ENCODE data around the gene TBC1D9B. TPM values are rescaled to one million over a fixed set of nuclear protein-coding genes. Genes with fewer than 3 reads are reported as not detected.

TBC1D9B gene
- total RNA-seq, 1 donor from 2014 or later: 125 TPM

- DNase-seq (ENCODE audit: extremely low spot score in 2 of 2): no peak
- no peak for TF ChIP-seq CTCF (IDR thresholded peaks at IDR 0.05)
- TF ChIP-seq POLR2A (IDR thresholded peaks at IDR 0.05): no peak
- no peak for TF ChIP-seq POLR2AphosphoS5 (IDR thresholded peaks at IDR 0.05; ENCODE audit: insufficient read depth in 1 of 2, low read depth in 1 of 2)
- Histone ChIP-seq H3K36me3 (peaks cover 0 to 51% of the 10 kb centered on the region in 2 donors), H3K27me3 (no peaks in the 10 kb centered on the region), H3K9me3 (no peaks in the 10 kb centered on the region), H3K4me3 (no peak overlapping the region), H3K27ac (no peak overlapping the region), H3K4me1 (peaks cover 24% of the 10 kb centered on the region)
- intact Hi-C loops (cut with DNase I): loop anchor here (10.0 kb wide), 2 partner anchors 48 to 98 kb away; partner anchors contain the start of gene MGAT4B
Measured at GRCh38 chr5:179852993-179853547, 54.6 kb downstream of the TBC1D9B start.

- Histone ChIP-seq H3K27ac (no peak overlapping the region), H3K4me3 (no peak overlapping the region), H3K9me3 (peaks cover 8% of the 10 kb centered on the region), H3K4me1 (peaks cover 2% of the 10 kb centered on the region), H3K36me3 (peaks cover 4 to 63% of the 10 kb centered on the region in 2 donors), H3K27me3 (no peaks in the 10 kb centered on the region)
- intact Hi-C loops (cut with DNase I): no loop called here
- no peak for DNase-seq (ENCODE audit: extremely low spot score in 2 of 2)
- TF ChIP-seq CTCF (IDR thresholded peaks at IDR 0.05) (no peak), POLR2A (IDR thresholded peaks at IDR 0.05) (no peak), POLR2AphosphoS5 (IDR thresholded peaks at IDR 0.05; ENCODE audit: insufficient read depth in 1 of 2, low read depth in 1 of 2) (no peak)
Measured at GRCh38 chr5:179841621-179842020, 66.1 kb downstream of the TBC1D9B start.

GRCh38 chr5:179840766-179841165 lies 66.9 kb downstream of the TBC1D9B start:
- Histone ChIP-seq H3K4me1 (peaks cover 9% of the 10 kb centered on the region), H3K4me3 (no peak overlapping the region), H3K9me3 (peaks cover 8% of the 10 kb centered on the region), H3K27me3 (no peaks in the 10 kb centered on the region), H3K36me3 (peaks cover 7 to 64% of the 10 kb centered on the region in 2 donors), H3K27ac (no peak overlapping the region)
- TF ChIP-seq POLR2AphosphoS5 (IDR thresholded peaks at IDR 0.05; ENCODE audit: insufficient read depth in 1 of 2, low read depth in 1 of 2): no peak
- TF ChIP-seq CTCF (IDR thresholded peaks at IDR 0.05): no peak
- TF ChIP-seq POLR2A (IDR thresholded peaks at IDR 0.05): no peak
- DNase-seq (ENCODE audit: extremely low spot score in 2 of 2): no peak
- intact Hi-C loops (cut with DNase I): no loop called here

GRCh38 chr5:179840321-179840720 lies 67.4 kb downstream of the TBC1D9B start:
- H3K9me3 ChIP-seq: peaks cover 8% of the 10 kb centered on the region
- H3K36me3 ChIP-seq: peaks cover 7 to 60% of the 10 kb centered on the region in 2 donors
- no peak for DNase-seq (ENCODE audit: extremely low spot score in 2 of 2)
- intact Hi-C loops (cut with DNase I): no loop called here
- no peak overlapping the region for H3K4me3 ChIP-seq
- peaks cover 9% of the 10 kb centered on the region for H3K4me1 ChIP-seq
- no peak for TF ChIP-seq POLR2AphosphoS5 (IDR thresholded peaks at IDR 0.05; ENCODE audit: insufficient read depth in 1 of 2, low read depth in 1 of 2)
- no peak for TF ChIP-seq POLR2A (IDR thresholded peaks at IDR 0.05)
- TF ChIP-seq CTCF (IDR thresholded peaks at IDR 0.05): no peak
- H3K27me3 ChIP-seq: no peaks in the 10 kb centered on the region
- H3K27ac ChIP-seq: no peak overlapping the region

Measured in vagina (tissue), 2 donors.